HG02938 (cell line): ENCODE results near the gene NAIF1.
"Not testable (repeated sequence)": the region's sequence is repeated elsewhere in the genome, so short reads cannot be mapped to it uniquely, and the experiment has no call there.

Experiments used
- ATAC-seq: cut with Tn5 transposase; IDR thresholded peaks from one replicate; pipeline ENCODE4 v1.9.1; 2021; ENCODE audit warnings: mild to moderate bottlenecking, moderate library complexity; ENCODE audit not compliant: unreplicated experiment

NAIF1 gene, protein sequence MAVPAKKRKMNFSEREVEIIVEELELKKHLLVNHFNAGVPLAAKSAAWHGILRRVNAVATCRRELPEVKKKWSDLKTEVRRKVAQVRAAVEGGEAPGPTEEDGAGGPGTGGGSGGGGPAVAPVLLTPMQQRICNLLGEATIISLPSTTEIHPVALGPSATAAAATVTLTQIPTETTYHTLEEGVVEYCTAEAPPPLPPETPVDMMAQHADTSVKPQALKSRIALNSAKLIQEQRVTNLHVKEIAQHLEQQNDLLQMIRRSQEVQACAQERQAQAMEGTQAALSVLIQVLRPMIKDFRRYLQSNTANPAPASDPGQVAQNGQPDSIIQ

DNA sequence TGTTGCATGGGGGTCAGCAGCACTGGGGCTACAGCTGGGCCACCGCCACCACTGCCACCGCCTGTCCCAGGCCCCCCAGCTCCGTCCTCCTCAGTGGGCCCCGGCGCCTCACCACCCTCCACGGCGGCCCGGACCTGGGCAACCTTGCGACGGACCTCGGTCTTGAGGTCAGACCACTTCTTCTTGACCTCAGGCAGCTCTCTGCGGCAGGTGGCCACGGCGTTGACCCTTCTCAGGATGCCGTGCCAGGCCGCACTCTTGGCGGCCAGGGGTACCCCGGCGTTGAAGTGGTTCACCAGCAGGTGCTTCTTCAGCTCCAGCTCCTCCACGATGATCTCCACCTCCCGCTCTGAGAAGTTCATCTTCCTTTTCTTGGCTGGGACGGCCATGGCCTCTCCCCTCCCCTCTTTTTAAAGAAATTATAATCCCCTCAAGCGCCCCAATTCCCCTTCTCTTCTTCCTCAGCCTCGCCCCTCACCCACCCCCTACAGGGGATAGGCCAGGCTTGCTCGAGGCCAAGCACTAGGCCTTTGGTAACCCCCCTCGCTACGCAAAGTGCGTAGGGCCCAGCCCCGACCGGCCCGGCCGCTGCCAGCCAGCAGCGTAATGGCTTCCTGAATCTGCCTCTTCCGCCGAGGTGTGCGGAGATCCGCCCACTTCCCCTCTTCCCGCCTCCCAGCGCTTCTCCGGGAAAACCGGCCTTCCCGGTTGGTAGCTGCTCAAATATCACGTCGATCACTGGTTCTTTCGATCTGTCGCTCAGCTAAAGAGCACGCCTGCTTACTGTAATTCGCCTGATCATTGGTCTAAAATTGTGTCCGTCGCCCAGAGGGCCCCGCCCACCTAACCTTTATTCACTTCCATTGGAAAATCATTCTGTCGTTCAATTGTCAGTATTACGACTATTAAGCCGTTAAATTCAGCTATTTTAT, at the start of gene NAIF1:
NAIF1 (minus strand) TSS at position 608 of the 932 bp plus-strand sequence; CDS start at position 389, 219 bp downstream.
- peak; percentile 61 for ATAC-seq

DNA sequence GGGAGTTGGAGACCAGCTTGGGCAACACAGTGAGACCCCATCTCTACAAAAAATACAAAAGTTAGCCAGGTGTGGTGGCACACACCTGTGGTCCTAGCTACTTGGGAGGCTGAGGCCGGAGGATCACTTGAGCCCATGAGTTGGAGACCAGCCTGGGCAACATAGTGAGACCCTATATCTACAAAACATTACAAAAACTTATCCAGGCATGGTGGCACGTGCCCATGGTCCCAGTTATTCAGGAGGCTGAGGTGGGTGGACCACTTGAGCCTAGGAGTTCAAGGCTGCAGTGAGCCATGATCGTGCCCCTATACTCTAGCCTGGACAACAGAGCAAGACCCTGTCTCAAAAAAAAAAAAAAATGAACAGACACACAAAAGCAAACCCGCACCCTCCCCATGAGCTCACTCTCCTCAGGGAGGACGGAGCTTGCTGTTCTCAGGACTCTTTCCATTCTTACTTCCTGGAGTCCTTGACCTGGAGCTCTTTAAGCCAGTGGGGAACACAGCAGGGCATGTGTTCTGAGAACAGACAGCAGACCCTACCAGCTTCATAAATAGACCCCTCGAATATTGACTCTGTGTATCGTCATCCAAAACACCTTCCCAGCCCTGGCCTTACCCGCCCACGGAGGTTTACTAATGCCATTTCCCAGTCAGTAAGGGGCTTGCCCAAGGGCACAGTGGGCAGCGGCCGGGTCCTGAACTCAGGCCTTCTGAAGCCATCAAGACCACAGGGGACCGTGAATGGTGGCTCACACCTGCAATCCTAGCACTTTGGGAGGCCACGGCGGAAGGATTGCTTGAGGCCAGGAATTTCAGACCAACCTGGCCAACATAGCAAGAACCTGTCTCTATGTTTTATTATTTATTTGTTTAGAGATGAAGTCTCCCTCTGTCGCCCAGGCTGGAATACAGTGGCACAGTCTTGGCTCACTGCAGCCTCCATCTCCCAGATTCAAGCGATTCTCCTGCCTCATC, 49.3 kb upstream of the NAIF1 start:
- no peak for ATAC-seq

DNA sequence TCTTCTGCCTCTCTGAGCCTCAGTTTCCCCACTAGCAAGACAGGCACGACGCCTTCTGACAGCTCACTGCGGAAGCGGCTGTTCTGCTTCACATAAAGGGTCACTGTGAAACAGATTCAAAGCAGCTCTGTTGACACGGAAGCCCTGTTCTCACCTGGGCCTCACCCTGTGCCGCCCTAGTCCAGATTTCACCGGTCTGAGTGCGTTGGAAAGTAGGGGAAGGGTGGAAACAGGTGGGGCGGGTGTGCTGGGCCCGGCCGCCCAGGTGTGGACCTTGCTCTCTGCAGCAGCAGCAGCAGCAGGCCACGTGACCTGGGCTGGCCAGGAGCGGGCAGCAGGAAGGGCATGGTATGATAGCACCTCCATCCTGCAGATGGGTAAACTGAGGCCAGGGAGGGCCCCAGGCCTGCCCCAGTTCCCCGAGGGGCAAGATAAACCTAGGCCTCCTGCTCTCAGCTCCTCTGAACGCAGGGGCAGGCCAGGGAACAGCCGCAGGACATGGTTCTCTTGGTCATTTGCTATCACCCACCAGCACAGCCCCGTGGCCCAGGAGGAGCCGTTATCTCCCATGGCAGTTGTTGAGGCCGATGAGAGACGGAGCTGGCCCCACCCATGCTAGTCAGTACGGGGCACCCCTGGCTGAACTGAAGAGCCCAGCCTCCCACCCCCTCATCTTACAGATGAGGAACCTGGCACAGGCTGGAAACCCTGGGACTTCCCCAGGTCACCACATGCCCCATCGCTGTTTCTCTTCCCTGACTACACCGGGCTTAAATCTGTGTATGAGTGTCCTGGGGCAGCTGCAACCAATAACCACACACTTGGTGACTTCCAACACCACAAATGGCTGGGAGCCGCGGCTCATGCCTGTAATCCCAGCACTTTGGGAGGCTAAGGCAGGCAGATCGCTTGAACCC, 48.3 kb upstream of the NAIF1 start:
- no peak for ATAC-seq

DNA sequence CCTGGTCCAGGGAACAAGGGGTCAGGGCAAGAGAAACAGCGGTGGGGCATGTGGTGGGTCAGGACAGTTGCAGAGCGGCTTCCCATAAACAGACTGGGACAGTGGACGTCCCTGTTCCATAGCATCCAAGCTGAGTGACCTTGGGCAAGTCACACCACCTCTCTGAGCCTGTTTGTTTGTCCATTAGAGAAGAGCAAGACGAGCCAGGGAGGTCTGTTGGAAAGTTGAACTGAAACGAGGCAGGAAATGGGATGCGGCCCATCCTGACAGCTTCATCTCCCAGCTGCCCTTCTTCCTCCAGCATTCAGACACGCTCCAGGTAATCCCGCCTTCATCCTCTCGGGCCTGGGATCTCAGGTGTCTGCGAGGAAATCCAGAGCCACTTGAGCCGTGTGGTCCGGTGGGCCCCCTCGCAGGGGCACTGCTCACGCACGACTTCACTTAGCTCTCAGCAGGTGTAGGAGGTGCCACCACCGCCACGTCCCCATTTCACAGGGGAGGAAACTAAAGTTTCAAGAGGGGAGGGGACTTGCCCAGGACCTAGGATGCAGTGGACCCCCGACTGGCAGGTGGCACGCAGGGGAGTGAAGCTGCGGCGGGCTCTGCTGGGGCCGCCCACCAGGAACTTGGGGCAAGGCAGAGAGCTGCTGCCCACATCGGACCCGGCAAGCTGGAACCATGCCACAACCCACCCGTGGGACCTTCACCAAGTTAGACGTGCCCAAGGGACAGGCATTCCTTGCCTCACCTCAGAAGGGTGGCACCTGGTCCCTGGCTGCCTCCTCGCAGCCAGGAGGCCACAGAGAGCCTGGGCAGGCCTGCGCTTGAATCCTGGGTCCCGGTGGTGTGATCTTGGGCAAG, 47.4 kb upstream of the NAIF1 start:
- ATAC-seq, result no peak

DNA sequence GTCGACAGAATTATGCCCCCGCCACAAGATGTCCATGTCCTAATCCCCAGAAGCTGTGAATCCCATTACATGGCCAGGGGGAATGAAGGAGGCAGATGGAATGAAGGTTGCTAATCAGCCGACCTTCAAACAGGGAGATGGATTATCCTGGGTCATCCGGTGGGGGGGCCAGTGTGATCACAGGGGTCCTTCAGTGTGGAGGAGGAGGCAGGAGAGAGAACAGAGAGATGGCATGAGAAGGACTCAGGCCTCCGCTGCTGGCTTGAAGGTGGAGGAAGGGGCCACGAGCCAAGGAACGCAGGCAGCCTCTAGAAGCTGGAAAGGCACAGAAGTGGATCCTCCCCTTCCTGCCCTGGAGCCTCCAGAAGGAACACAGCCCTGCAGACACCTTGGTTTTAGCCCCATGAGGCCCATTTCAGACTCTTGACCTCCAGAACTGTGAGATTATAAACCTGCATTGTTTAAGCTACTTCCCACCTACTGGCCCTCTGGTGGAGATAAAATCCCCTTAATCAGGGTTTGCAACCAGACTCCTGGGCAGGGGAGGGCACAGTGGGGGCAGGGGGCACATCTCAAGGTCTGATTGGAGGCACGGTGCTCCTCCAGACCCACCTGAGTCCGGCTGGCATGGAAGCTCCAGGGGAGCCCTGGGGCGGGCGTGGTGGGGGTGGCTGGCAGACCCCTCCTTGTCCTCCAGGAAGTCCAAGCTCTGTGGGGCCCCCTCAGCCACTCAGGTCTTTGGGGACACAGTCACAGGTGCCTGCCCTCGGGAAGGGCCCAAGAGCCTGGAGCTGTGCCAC, 46.6 kb upstream of the NAIF1 start:
- ATAC-seq, result no peak

DNA sequence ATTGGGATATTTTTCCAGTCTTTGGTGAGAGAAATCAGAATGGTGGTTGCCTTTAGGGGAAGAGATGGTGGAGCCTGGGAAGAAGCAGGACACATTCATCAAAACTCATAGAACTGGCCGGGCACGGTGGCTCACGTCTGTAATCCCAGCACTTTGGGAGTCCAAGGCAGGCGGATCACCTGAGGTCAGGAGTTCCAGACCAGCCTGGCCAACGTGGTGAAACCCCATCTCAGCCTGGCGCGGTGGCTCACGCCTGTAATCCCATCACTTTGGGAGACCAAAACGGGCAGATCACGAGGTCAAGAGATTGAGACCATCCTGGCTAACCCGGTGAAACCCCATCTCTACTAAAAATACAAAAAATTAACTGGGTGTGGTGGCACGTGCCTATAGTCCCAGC, 44.6 kb upstream of the NAIF1 start:
- not testable (repeated sequence) for ATAC-seq

DNA sequence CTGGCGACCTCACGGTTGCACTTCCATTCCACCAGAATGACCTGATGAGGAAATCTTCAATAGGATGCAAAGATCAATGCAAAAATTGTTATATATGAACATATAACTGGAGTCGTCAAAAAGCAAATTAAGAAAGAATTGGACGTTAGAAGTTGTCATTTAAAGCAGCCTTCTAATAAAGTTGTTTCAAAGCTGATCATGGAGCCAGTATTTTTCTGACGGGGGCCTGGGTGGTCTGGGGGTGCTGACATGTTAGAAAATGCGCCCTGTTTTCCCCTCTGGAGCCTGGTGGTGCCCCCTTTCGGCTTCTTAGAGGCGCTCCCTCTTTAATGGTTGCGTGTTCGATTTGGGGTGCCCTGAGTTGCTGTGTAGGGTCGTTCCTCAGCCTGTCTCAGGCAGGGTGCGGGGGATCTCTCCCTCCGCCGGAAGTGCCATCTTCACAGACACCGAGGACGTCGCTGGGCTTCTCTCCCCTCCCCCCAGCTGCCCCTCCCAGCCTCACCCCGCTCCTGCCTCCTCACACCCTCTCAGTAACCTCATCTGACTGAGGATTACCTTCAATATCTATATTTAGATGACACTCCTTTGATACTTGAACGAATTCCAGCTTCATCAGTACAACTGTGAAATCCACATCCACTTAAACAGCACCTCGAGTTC, 42.1 kb upstream of the NAIF1 start:
- ATAC-seq, result no peak

DNA sequence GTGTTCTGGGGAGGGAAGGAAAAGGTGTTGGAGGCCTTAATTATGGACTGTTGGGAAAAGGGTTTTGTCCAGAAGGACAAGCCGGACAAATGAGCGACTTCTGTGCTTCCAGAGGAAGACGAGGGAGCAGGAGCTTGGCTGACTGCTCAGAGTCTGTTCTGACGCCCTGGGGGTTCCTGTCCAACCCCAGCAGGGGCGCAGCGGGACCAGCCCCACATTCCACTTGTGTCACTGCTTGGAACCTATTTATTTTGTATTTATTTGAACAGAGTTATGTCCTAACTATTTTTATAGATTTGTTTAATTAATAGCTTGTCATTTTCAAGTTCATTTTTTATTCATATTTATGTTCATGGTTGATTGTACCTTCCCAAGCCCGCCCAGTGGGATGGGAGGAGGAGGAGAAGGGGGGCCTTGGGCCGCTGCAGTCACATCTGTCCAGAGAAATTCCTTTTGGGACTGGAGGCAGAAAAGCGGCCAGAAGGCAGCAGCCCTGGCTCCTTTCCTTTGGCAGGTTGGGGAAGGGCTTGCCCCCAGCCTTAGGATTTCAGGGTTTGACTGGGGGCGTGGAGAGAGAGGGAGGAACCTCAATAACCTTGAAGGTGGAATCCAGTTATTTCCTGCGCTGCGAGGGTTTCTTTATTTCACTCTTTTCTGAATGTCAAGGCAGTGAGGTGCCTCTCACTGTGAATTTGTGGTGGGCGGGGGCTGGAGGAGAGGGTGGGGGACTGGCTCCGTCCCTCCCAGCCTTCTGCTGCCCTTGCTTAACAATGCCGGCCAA, 41.3 kb upstream of the NAIF1 start:
- no peak for ATAC-seq

DNA sequence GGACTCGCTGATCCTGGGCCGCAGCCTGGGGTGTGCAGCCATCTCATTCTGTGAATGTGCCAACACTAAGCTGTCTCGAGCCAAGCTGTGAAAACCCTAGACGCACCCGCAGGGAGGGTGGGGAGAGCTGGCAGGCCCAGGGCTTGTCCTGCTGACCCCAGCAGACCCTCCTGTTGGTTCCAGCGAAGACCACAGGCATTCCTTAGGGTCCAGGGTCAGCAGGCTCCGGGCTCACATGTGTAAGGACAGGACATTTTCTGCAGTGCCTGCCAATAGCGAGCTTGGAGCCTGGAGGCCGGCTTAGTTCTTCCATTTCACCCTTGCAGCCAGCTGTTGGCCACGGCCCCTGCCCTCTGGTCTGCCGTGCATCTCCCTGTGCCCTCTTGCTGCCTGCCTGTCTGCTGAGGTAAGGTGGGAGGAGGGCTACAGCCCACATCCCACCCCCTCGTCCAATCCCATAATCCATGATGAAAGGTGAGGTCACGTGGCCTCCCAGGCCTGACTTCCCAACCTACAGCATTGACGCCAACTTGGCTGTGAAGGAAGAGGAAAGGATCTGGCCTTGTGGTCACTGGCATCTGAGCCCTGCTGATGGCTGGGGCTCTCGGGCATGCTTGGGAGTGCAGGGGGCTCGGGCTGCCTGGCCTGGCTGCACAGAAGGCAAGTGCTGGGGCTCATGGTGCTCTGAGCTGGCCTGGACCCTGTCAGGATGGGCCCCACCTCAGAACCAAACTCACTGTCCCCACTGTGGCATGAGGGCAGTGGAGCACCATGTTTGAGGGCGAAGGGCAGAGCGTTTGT, 40.5 kb upstream of the NAIF1 start:
- ATAC-seq, result no peak

DNA sequence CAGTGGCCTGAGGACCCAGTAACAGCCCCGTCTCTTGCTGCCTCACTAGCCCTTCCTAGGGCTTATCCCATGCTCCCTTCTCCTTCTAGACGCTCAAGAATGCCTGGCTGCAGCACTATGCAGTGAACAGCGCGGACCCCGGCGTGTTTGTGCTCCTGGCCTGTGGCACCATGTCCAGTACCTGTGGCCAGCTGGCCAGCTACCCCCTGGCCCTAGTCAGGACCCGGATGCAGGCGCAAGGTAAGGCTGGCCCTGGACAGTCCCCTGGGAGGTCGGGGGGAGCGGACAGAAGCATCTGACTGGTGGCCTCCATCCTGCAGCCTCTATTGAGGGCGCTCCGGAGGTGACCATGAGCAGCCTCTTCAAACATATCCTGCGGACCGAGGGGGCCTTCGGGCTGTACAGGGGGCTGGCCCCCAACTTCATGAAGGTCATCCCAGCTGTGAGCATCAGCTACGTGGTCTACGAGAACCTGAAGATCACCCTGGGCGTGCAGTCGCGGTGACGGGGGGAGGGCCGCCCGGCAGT, 39.9 kb upstream of the NAIF1 start:
- no peak for ATAC-seq

DNA sequence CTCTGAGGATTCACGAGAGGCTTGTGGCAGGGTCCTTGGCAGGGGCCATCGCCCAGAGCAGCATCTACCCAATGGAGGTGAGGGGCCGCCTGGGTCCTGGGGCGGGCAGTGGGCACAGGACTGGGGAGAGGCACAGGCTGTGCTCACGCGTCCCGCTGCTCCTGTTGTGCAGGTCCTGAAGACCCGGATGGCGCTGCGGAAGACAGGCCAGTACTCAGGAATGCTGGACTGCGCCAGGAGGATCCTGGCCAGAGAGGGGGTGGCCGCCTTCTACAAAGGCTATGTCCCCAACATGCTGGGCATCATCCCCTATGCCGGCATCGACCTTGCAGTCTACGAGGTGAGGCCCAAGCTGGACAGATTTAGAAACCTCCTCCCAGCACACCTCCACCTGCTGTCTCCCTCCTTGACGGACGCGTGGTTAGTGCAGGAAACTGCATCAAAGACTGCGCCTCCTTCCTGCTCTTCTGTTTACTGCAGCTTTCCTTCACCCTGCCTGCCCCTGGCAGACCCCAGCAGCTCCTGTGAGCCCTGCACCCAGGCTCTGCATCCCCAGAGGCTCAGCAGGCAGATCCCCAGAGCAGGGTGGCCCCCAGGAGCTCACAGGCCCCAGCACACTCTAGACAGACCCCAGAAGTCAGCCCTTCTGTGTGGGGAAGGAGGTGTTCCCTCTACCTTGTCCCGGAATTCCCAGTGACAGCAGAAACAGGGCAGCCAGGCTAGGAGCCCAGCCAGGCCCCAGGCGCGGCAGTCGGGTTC, 39.2 kb upstream of the NAIF1 start:
- no peak for ATAC-seq

DNA sequence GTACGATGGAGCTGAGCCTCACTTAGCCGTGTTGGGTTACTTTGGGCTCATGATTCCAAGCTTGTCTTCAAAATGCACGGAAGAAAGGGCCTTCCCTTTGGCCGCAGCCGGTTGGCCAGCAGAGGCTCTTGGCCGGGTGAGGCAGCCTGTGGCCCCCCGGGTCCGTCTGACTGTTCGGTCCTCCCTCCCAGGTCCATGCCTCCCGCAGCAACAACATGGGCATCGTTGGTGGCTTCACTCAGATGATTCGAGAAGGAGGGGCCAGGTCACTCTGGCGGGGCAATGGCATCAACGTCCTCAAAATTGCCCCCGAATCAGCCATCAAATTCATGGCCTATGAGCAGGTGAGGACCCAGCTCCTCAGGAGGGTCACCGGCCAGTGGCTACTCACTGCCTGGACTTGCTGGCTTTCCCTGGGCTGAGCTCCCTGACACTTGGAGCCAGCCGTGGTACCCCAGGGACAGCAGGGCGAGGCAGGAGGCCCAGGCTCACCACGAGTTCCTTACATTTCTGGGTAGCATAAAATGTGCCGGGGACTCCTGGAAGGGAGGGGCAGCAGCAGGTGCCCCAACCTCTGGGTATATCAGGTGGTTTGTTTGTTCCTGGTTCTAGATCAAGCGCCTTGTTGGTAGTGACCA, 38.5 kb upstream of the NAIF1 start:
- ATAC-seq, result no peak

DNA sequence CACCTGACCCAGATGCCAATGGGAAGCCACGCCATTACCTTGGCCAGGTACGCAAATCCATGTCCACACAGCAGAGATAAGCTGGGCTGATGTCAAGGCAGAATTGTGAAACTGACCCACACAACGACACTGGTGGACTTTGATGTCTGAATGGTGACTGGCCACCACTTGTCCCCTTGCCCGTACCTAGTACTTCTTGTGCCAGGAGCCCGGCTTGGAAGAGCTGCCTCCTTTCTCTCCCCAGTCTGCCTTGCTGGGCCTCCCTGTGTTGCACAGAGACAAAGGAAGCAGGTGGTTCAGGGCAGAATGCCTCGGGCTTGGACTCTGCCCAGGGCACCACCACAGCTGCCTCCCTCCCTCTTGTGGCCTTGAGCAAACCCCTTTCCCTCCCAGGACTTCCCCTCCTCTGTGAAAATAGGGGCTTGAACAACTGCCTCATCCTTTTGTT, 37.1 kb upstream of the NAIF1 start:
- ATAC-seq, result no peak

DNA sequence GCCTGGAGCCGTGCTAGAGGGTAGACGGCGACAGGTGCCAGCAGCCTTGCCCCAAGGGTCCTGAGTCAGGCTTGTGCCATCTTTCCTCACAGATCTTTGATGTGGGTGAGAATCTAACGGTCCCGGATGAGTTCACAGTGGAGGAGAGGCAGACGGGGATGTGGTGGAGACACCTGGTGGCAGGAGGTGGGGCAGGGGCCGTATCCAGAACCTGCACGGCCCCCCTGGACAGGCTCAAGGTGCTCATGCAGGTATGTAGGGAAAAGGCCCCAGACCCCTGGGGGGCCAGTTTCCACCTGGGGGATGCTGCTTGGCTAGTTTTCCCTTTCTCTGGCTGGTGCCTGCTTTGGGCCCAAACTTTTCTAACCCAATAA, 36.5 kb upstream of the NAIF1 start:
- ATAC-seq, result no peak
